GM12892 (cell line): ENCODE data around the gene LIFR.

Experiments
- POLR2A ChIP-seq: IDR thresholded peaks from 2 replicates; pipeline ENCODE4 v1.6.1; 2011; ENCODE audit warnings: low read depth, low read length, control low read depth
- POLR2AphosphoS5 ChIP-seq: IDR thresholded peaks from 2 replicates; pipeline ENCODE4 v1.6.1; 2011; ENCODE audit warnings: low read depth, low read length, control low read depth
- TAF1 ChIP-seq: IDR thresholded peaks from 2 replicates; pipeline ENCODE4 v1.6.1; 2011; ENCODE audit warnings: low read depth, mild to moderate bottlenecking, control low read depth, low read length, borderline replicate concordance

DNA sequence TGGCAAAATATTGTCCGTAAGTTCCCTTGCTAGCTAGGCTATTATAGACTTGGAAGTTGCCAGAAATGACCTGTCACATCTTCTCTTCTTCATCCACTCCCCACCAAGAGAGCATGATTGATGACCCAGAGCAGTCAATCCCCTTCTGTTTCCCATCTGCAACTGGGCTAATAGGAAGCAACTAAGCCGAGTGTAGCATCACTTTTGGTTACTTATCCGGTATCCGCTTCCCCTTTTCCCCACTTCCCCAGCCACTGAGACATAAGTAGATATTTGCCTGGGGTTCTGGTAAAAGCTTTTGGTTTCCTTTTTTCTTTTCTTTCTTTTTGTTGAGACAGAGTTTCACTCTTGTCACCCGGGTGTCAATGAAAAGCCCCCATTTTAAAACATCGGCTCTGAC is 29.4 kb upstream of the LIFR start:
- TF ChIP-seq POLR2A = no peak
- TF ChIP-seq POLR2AphosphoS5 = no peak
- no peak for TF ChIP-seq TAF1
